Activated T-helper 9 cell treated with anti-CD3 and anti-CD28 coated beads, Interleukin-2, amount 50 U/mL, for 16 hours (primary cell): ENCODE data around the gene VSTM2B.

Experiments used
- DNase-seq: peaks from one replicate; pipeline ENCODE4 v3.0.0-alpha.2; 2020; ENCODE audit warnings: low read depth

Gene VSTM2B

DNA sequence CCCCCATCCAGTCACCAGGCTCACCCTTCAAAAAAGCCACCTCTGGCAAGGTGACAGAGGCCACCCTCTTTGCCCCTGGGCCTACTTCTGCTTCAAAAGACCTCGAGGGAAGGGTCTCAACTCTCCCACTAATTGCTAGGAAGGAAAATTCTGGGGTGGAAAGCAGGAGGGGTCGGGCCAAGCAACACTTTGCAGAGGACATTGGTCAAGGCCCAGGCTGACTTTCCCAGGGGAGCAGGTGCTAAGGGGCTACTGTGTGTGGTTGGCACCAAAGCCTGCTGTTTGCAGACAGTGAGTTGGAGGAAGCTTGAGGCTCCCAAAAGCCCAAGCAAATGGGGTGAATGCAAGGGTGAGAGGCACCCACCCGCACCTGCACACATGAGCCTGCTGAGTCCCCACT, 28.6 kb upstream of the VSTM2B start:
- DNase-seq: no peak

DNA sequence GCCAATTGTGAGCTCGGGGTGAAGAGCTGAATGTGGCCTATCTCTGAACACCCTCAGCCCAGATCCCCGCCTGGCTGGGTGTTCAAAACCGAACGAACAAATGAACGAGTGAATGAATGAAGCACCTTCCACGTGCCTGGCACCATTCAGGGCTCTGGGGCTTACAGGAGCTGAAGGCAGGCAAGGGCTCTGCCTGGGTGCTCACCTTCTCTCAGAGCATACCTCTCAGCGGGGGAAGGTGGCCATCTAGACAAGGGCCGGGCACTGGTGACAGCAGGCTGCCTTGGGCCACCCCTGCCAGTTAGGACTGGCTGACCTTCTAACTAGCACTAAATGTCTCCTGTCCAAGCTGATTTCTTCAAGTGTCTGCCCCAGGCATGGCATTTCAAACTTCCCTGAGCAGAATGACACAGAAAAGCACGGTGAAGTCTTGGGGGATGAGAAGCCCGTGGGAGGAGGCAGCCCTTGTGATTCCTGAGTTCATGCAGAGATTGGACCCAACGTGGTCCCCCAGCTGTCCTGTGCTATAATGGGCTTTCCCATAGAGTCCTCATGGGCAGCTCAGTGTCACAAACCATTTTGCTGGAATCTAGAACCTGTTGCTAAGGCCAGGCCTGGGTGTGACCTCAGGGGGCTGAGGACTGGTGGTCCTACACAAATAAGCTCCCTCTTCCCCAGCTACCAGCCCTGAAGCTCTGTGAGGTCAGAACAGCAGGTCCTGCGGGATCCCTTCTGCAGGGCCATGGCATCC, 27.9 kb upstream of the VSTM2B start:
- no peak for DNase-seq

DNA sequence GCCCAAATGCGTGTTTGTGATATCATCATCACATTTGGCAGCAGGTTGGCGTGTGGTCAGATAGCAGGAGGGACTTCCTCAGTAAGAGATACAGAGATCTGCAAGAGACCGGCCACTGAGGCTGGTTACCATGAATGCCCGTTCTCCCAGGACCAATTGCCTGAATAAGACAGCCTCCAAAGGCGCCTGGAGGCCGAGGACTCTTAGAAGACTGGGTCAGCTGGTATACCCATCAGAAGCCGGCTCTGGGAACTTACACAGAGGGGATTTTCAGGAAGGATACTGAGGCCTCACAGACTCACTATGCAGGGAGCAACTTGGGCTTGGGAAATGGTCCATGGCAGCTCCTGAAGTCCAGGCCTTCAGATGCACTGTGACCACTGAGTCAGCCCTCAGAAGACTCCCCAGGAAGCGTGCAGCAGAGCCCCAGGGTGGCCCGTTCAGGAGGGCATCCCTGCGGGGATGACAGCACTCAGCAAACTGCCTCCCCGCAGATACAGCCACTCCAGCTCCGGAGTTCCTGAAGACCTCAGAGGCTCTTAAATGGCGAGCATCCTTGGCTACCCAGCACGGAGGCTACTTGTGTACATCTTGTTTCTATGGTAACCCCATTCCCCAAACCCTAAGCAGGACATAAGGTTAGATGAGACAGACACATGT, 26.4 kb upstream of the VSTM2B start:
- DNase-seq: no peak

DNA sequence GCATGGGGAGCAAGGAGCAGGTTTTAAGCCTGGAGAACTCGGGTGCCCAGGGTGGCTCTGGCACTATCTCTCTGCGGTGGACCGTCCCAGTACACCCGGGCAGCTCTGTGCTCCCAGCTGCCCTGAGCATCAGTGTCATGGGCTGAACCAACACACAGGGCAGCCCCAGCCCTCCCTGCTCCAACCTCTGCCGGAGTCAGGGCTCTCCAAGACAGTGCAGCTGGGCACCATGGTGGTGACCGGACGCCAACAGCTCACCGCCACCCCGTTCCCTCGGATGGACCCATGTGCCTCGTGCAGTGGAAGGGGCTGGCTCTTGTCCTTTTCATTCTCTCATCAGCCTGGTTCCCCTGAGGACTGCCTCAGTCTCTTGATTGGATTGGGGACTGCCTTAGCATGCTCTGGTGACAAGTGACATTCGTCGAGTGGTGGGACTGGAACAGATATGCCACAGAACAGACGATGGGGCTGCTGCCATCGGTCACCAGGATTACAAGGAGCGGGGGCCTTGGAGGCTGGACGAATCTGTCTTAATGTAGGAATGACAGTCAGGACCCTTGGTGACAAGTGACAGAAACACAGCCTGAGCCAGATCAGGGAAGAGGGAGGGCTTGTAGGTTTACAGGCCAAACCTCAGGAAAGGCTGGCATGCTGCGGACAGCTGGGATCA, 25.7 kb upstream of the VSTM2B start:
- no peak for DNase-seq

DNA sequence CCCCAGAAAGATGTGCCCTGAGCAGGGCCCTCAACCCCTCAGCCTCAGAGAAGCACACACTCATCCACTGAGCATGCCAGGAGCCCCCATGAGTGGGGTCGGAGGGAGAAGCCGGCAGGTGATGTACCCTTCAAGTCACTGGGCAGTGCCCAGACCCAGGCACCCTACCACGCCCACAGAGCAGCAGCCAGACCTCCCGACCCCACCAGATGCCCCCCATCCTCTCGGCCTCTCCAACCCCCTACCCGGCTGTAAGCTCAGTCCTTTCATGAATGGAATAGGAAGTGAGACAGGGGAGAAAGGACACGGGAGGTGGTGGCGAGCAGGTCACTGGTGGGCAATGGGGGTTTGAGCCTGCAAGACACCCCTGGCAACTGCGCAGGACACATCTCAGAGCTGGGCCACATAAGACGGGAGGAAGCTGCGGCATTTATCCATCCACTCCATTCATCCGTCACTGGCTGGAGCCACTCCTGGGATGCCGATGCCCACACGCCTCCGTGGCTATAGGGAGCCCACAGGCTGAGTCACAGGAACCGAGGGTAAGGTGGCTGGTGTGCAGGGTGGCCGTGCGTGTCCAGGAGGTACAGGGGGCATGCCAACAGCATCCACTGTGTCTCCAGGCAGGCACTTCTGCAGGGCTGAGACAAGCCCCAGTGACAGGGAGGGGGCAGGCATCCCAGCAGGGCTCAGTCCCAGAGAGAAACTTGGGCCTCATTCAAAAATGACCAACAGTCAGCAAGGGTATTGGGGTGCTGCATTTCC, 23.8 kb upstream of the VSTM2B start:
- DNase-seq: no peak

DNA sequence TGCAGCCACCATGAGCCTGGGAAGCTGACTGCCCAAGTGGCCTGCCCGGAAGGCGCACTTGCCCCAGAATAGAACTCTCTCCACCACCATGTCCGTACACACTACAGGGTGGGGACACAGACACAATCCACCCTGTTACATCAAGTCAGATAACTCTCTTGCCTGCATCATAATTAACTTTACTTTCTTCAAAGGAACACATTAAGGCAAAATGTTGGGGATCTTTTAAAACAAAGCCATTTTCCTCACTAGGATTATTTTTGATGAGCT, 23.3 kb upstream of the VSTM2B start:
- DNase-seq: no peak

DNA sequence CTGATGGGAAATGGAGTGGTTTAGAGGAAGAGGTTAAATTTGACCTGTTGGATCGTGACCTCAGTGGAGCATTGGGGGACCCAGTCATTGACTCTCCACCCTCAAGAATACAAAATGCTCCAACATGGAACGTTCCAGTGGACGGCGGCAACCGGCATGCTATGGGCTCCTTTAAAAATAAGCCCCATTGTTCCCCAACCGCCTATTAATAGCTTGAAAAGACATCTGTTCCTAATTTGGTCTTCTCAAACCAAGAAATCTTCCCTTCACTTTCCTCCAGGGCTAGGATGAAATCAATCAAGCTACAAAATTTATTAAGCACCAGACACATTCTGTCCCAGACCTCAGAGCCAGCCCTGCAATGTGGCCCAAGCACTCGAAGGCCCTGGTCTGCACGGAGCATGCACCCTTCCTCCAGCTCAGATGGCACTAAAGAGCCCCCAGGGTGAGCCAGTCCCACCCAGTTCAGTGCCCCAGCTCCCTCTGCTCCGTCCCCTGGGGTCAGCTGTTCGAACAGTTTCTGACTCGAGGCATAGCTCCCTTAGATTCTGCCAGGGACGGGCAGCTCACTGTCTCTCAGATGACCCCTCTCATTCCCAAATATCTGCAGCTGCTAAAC, 22.5 kb upstream of the VSTM2B start:
- DNase-seq: no peak

DNA sequence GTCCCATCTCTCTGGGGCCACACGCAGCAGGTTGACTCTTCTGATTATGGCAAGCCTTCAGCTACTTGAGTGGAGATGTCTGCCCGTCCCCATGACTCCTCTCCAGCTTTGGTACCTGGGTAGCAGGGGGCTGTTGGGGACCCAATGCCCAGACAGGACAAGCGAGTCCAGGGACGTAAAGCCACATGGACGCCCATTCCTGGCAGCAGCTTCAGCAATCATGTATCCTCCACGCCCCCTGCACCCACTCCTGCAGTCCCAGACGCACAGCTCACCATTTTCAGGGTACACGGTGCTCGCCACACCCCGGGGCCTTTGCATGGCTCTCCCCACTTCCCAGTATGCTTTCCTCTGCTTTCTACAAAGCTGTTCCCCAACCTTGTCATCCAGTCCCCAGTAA, 22.0 kb upstream of the VSTM2B start:
- no peak for DNase-seq

DNA sequence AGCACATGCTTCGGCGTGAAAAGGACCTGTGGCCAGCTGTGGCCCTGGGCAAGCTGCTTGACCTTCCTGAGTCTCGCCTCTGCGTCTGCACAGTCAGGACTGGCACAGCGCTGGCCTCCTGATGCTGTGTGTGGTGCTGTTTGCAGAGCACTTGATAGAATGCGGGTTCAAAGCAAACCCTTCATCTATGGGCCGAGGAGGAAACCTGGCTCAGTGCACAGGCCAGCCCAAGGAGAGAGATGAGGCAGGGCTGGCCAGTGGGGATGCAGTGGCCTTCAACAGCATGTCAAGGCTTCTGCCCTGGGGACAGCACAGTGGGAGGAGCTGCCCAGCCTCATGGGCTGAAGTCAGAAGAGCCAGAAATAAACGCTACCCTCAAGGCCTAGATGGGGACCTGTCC, 21.3 kb upstream of the VSTM2B start:
- no peak for DNase-seq

DNA sequence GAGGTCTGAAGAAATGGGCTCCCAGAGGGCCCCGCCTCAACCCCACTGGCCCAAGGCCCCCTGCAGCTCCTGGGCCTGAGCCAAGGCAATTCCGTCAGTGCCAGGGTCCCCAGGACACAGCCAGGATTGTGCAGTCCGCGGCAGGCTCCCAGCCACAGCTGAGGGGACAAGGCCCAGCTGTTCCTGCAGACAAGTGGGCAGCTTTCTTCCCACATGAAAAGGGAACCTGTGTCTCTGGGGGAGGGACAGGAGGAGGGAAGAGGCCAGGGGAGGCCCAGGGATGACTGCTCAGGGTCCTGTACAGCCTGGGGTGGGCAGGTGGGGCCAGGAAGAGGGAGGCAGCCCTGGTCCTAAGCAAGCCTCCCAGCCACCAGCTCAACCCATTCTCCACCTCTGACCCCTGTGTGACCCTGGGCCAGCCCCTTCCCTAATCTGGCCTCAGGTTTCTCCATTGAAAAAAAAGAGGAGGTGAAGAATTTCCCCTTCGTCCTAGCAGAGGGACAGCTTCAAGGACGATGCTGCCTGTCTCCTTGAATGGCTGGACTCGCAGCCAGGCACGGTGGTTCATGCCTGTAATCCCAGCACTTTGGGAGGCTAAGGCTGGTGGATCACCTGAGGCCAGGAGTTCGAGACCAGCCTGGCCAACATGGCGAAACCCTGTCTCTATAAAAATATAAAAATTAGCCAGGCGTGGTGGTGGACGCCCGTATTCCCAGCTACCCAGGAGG, 20.5 kb upstream of the VSTM2B start:
- no peak for DNase-seq

DNA sequence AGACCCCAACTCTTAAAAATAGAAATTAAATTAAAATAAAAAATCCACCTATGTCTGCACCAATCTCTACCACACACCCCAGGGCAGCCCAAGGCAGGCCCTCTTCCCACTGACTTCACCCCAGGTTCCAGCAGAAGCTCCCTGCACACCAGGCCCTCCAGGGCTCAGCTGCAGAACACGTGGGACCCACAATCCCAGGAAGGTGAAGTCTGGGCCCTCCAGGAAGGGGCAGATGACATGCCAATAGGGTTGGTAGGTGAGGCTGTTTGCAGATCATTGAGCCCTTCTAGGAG, 19.2 kb upstream of the VSTM2B start:
- no peak for DNase-seq

DNA sequence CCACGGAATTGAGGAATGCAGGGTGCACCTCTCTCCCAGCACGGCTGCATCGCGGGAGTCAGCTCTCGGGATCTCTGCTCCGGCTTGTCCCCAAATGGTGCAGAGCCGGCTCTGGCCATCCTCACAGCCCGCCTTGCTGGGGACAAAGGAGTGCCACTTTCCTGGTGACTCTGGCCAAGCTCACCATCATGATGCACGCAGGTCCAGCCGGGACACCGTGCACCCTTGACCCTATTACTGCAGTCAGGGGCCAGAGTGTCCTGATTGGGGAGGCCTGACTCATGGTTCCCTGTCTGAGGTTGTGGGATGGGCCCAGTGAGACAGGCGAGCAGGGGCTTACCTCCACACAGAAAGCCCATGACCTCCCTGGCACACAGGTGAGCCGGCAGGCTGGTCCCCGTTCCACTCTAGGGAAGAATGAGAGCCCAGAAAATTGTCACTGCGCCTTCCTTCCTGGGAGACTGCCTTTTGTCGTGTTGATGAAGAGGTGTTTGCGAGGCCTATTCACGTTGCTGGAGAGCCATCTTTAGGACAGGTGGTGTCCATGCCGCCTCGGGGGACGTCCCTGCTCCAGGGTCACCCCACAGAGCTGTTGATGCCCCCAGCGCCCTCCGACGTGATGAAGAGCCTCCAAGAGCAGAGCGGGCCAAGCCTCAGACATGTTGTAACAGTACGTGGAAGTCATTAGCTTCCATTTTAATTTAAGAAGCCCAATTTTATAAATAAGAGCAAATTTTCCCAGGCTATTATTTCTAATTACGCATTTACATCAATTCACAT, 18.5 kb upstream of the VSTM2B start:
- no peak for DNase-seq

DNA sequence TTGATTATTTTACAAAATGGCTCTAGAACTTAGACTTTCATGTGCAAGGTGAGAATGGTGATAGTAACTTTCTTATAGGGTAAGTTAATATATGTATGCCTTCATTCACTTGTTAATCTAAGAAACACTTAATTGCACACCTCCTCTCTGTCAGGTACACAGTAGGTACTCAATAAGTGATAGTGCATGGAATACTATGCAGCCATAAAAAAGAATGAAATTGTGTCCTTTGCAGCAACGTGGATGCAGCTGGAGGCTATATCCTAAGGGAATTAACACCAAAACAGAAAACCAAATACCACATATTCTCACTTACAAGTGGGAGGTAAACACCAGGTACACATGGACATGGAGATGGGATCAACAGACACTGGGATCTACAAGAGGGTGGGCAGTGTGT, 17.6 kb upstream of the VSTM2B start:
- DNase-seq: no peak

DNA sequence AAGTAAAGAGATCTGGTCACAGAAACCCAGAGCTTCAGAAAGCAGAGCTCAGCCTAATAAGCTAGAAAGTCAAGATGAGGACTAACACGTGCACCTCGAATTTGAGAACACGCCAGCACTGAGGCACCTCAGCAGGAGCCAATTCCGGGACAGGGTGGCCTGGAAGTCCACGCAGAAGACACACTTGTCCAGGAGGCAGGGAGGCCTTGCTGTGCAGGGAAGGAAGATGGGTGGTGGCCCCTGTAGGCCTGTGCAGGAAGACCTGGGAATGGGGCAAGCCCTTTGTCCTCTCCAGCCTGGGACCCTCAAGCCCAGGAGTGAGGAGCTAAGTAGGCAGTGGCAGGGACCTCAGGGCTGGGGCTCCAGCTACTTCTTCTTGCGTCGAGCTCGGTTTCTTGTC, 16.3 kb upstream of the VSTM2B start:
- DNase-seq: no peak

DNA sequence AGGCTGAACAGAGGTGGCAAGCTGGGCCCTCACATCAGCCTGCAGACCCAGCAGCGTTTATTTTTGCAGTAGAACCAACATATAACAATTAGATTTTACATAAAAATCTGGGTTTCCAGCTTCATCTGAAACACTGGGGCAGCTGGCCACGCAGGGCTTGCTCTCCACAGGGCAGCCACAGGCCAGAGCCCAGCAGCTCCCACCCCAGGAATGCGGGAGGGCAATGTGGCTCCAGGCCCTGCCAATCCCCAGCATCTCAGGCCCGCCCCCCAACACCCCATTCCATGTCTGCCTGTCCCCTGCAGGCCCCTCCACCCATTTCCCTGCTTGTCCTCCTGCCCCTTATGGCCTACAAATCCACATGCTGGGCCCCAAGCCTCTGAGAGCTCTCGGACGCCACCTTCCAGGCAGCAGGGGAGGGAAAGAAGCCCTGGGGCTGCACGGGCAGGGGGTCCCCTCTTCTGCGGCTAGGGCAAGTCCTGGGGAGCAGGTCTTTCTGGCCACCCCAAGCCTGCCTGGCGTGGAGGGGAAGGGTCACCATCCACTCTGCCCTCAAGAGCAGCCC, 15.0 kb upstream of the VSTM2B start:
- DNase-seq: no peak

DNA sequence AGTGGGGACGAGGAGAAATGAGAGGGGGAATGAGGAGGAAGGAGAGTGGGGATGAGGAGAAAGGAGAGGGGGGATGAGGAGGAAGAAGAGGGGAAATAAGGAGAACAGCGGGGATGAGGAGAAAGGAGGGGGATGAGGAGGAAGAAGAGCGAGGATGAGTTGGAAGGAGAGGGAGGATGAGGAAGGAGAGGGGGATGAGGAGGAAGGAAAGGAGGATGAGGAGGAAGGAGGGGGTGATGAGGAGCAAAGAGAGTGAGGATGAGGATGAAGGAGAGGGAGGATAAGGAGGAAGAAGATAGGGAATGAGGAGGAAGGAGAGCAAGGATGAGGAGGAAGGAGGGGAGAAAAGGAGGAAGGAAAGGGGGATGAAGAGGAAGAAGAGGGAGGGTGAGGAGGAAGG, 14.0 kb upstream of the VSTM2B start:
- no peak for DNase-seq

DNA sequence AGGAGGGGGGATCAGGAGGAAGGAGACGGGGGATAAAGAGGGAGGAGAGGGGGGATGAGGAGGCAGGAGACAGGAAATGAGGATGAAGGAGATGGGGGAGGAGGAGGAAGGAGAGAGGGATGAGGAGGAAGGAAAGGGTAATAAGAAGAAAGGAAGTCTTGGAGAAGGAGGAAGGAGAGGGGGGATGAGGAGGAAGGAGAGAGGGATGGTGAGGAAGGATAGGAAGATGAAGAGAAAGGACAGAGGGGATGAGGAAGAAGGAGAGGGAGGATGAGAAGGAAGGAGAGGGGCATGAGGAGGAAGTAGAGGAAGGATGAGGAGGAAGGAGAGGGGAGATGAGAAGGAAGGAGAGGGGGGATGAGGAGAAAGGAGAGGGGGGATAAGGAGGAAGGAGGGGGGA, 13.0 kb upstream of the VSTM2B start:
- DNase-seq: no peak

DNA sequence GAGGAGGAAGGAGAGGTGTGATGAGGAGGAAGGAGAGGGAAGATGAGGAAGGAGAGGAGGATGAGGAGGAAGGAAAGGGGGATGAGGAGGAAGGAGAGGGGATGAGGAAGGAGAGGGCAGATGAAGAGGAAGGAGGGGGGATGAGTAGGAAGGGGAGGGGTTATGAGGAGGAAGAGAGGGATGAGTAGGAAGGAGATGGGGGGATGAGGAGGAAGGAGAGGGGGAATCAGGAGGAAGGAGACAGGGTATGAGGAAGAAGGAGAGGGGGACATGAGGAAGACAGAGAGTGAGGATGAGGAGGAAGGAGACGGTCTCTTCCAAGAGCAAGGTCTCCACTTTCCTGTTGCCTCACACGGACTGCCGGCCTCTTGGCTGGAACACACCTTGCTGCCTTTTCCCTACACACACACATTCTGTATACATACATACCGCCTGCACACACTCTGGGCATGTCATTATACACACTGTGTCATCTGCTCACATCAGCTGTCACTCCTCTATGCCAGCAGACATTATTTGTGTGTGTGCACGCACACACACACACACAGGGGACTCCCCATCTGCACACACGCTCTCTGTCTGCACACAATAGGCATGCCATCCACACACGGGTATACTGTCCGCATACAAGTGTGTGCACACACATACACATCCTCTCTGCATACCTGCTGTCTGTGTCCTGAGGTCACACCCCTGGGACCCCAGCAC, 11.1 kb upstream of the VSTM2B start:
- no peak for DNase-seq

DNA sequence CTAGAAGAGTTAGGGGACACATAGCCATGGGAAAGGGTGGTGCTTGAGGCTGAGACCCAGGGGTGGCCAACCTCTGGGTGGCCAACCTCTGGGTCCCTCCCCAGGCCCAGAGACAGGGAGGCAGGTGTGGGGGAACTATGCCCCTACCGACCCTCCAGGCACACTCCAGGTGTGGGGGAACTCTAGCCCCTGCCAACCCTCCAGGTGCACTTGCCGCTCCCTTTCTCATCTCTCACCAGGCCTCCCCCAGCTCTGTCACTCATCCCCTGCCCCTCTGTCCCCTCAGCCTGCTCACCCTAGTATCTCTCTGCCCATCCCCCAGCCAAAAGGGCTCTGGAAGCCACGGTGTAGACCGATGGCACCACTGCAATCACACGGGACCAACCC, 10.6 kb upstream of the VSTM2B start:
- DNase-seq: no peak

DNA sequence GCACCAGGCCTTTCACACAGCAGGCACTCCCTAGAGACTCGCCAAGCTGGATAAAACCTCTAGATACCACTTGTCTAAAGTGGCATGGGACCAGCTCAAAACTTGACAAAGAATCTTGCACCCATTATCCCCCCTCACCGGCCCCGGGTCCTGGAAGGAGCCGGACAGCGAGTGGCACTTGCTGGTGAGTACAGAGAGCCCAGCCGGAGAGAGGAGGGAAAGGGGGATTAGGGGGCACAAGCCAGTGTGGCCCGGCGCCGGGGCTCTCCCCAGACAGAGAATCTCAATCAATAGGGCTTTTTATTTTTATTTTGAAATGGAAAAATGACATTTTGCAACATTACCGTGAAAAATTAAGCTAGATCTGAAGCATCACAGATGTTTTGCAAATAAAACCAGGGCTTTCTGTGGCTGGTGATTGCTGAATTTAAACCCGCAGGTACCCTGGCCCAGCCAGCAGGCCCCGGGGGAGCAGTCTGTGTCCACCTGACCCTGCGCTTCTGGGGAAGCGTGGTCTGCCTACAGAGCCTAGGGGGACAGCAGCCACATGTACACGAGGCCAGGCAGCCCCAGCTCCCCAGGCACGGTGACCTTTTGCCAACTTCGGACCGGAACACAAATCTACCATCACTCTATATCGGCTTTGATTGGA, 10.0 kb upstream of the VSTM2B start:
- DNase-seq: no peak
